Measurements from ENCODE around the gene TRMT44.

TRMT44 gene

GRCh38 chr4:8524595-8525382 lies 84.2 kb downstream of the TRMT44 start:
- TF ChIP-seq MAX (IDR thresholded peaks at IDR 0.05): no peak
- no peak for TF ChIP-seq TEAD4 (IDR thresholded peaks at IDR 0.05)
- no peak for TF ChIP-seq USF1 (IDR thresholded peaks at IDR 0.05)
- TF ChIP-seq YY1 (IDR thresholded peaks at IDR 0.05; ENCODE audit: low read depth): no peak
- TF ChIP-seq TCF12 (IDR thresholded peaks at IDR 0.05; ENCODE audit: low read depth): no peak
- no peak for TF ChIP-seq FOXM1 (IDR thresholded peaks at IDR 0.05; ENCODE audit: borderline replicate concordance, low read depth)
- TF ChIP-seq REST (IDR thresholded peaks at IDR 0.05; ENCODE audit: low read depth): no peak
- TF ChIP-seq EP300 (IDR thresholded peaks at IDR 0.05; ENCODE audit: borderline replicate concordance): no peak
- TF ChIP-seq RAD21 (IDR thresholded peaks at IDR 0.05; ENCODE audit: low read depth): no peak
- TF ChIP-seq EGR1 (IDR thresholded peaks at IDR 0.05): no peak
- no peak for TF ChIP-seq CREB1 (IDR thresholded peaks at IDR 0.05; ENCODE audit: low read depth)
- no peak for TF ChIP-seq ZBTB7A (IDR thresholded peaks at IDR 0.05; ENCODE audit: low read depth)
- no peak for TF ChIP-seq TAF1 (IDR thresholded peaks at IDR 0.05; ENCODE audit: low read depth)
- TF ChIP-seq CEBPB (IDR thresholded peaks at IDR 0.05): no peak
- TF ChIP-seq NFIC (IDR thresholded peaks at IDR 0.05): no peak

- TF ChIP-seq EGR1 (IDR thresholded peaks at IDR 0.05): no peak
- no peak for TF ChIP-seq EP300 (IDR thresholded peaks at IDR 0.05; ENCODE audit: borderline replicate concordance)
- no peak for TF ChIP-seq TEAD4 (IDR thresholded peaks at IDR 0.05)
- TF ChIP-seq YY1 (IDR thresholded peaks at IDR 0.05; ENCODE audit: low read depth): no peak
- TF ChIP-seq CREB1 (IDR thresholded peaks at IDR 0.05; ENCODE audit: low read depth): no peak
- no peak for TF ChIP-seq ZBTB7A (IDR thresholded peaks at IDR 0.05; ENCODE audit: low read depth)
- TF ChIP-seq FOXM1 (IDR thresholded peaks at IDR 0.05; ENCODE audit: borderline replicate concordance, low read depth): no peak
Measured at GRCh38 chr4:8525383-8526120, 85.0 kb downstream of the TRMT44 start.
